NCI-H128 (cell line): ENCODE data around the gene IL12B.
"Not testable (repeated sequence)": the region's sequence is repeated elsewhere in the genome, so short reads cannot be mapped to it uniquely, and the experiment has no call there.

Experiments used
- DNase-seq: peaks from one replicate; lab custom pipeline; 2025; ENCODE audit not compliant: unreplicated experiment; lab: John Stamatoyannopoulos, UW

Gene IL12B

DNA sequence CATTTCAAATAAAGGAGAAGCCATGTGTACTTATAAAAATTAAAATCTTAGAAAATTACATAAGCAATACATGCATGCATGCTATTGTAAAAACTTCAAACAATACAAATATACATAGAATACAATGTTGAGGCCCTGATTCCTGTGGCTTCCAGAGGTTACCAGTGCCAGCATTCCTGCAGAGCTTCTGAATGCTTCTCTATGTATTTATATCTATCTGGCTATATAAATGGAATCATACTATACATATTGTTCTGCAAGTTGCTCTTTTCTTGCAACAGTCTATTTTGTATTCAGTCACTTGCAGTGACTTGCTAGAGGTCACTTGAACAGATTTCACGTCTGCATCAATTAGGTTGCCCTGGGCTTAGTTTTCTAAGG is 3.2 kb upstream of the IL12B start:
- no peak for DNase-seq

- DNase-seq: no peak
Observed at GRCh38 chr5:159332800-159333544, 2.7 kb upstream of the IL12B start.

GRCh38 chr5:159331093-159331973 is 1.0 kb upstream of the IL12B start:
- DNase-seq: no peak

GRCh38 chr5:159324986-159325385 is 5.3 kb downstream of the IL12B start:
- DNase-seq: no peak

- no peak for DNase-seq
Observed at GRCh38 chr5:159324102-159324755, 6.1 kb downstream of the IL12B start.

- DNase-seq: no peak
Observed at GRCh38 chr5:159322180-159322579, 8.1 kb downstream of the IL12B start.

DNA sequence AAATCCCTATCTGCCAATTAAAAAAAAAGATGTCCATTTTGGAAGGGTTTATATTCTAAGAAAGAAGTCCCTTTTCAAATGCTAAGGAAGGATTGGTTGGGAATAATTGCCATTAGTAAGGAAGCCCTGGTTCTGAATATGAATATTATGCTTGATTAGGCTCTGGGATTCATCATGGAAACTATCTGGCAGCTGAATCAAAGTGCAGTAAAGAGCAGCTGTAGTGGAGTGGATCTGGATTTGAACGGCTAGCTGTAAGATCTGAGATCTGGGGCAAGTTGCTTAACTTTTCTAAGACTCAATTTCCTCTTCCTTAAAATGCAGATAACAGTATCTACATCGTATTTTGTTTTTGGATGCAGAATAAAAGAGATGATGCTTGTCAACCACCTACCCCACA is 10.5 kb downstream of the IL12B start:
- DNase-seq: no peak

- DNase-seq: no peak
Observed at GRCh38 chr5:159319363-159319762, 10.9 kb downstream of the IL12B start.

GRCh38 chr5:159318448-159318847 is 11.8 kb downstream of the IL12B start:
- no peak for DNase-seq

DNA sequence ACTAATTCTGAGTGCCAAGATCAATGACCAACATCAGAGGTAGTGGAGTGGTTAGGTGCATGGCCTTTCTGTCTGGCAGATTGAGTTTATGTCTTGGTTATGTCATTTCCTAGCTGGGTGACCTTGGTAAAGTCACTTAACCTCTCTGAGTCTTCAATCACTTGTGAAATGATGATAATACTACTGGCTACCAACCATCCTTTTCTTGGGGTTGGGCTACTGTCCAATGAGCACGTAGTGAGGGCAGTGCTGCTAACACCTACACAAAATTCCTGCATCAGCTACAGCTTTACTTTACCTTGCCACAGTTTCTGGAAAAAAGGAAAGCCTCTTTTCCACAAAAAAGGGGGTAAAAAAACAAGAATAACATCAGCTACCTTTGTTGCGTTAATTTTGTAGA is 12.4 kb downstream of the IL12B start:
- DNase-seq: no peak

DNA sequence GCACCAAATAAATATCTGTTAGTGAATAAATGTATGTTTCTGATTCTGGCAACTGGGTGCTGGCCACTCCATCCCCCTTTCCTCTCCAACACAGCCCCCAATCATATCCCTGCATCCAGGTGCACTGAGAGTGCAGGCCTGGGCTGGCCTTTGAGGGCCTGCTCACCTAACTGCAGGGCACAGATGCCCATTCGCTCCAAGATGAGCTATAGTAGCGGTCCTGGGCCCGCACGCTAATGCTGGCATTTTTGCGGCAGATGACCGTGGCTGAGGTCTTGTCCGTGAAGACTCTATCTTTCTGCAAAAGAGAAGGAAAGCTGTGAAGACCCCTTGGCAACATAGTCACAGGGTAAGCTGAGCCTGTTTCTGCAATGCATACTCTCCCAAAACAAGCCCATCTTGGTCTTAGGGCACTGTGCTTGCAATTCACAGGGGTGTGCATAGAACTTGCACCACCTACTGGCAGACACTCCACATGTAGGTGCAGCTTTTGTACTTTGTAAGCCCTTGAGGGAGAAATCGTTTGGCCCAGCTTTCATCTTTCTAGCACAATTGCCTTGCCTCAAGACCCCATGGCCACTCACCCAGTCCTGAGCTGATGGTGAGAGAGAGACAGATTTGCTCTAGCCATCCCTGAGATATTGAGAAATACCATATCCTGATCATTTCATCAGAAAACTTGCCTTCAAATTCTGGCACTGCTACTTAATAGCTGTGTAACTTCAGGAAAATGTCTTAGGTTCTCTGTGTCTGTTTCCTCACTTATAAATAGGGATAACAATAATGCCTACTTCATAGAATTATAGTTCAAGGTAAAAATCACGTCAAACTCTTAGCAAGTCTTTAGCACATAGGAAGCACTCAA is 13.5 kb downstream of the IL12B start:
- DNase-seq: no peak

DNA sequence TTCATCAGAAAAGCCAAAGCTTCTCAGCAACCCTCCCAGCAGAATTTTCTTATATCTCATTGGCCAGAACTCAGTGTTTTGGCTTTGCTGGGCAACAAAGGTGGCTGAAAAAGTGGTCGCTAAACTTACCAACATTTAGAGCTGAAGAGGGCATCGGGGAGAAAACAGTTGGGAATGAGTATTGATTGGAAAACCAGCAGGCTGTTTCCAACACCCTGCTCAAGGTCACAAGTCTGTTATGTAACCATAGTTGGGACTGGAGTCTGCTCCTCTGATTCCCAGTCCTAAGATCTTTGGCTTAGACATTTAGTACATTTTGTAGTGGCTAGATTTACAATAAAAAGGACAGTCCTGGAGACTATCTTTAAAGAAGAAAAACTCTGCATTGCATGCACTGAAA is 17.1 kb downstream of the IL12B start:
- DNase-seq: no peak

GRCh38 chr5:159311063-159311462 is 19.2 kb downstream of the IL12B start:
- no peak for DNase-seq

GRCh38 chr5:159310511-159310910 is 19.8 kb downstream of the IL12B start:
- DNase-seq: no peak

DNA sequence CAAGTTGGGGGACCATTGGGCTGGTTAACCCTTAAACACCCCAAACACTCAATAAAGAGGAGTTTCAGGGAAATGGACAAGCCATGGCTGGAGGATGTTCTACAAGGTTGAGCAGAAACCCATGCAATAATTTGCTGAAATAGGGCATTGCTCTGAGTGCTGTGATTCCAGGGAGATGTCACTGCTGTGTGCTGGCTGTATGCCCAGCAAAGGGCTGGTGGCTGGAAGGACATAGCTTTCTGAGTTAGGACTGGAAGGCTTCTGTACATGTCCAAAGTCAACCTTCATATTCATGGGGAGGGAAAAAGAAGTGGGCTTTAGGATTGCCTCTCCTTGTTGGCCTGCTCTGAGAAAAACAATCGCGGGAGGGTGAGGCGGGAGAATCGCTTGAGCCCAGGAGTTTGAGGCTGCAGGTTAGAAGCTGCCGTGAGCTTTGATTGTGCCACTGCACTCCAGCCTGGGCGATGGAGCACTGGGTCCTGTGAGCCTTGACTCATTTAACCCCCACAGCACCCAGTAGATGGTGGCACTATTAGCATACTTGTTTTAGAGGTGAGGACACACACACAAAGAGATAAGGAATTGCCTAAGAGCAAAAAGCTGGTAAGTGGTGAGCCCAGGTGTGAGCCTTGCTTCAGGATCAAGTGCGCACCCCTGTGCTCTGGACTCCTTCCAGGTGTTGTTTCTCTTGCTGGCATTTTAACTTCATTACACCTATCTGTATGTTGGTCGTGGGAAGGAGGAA is 20.4 kb downstream of the IL12B start:
- no peak for DNase-seq

DNA sequence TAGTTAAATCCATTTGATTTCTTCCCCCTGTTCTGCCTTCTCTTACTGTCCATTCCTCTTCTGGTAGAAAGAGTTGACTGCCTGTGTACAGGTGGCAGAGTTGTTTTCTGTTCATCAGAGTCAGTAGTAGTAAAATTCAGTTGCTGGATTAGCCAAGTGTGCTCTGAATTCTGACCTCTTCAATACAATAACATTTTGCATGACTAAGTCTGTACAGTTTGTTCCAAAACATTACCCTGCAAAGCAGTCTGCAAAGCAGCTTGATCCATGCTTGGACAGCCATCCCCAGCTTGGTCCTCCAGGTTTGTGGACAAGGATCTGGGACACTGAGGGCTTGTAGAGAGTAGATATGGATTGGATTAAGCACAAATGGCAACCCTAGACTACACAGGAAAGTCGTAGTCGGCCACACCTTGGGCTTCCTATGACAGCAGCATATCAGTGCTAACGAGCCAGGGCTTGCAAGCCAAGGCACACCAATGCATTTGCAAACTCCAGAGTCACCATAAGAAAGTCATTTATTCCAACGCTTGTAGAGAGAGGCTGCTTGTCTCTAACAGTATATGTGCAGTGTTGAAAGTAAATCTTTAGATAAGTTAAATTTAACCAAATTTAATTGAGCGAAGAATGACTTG is 25.2 kb downstream of the IL12B start:
- no peak for DNase-seq

DNA sequence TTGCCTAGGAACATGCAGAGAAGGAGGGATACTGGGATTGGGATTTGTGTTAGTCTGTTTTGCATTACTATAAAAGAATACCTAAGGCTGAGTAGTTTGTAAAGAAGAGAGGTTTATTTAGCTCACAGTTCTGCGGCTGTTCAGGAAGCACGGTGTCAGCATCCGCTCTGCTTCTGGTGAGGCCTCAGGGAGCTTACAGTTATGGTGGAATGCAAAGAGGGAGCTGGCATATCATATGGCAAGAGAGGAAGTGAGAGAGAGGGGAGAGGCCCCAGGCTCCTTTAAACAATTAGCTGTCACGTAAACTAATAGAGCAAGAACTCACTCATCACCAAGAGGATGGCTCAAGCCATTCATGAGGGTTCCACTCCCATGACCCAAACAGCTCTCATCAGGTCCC is 27.0 kb downstream of the IL12B start:
- no peak for DNase-seq

GRCh38 chr5:159301929-159302860 is 28.1 kb downstream of the IL12B start:
- not testable (repeated sequence) for DNase-seq

DNA sequence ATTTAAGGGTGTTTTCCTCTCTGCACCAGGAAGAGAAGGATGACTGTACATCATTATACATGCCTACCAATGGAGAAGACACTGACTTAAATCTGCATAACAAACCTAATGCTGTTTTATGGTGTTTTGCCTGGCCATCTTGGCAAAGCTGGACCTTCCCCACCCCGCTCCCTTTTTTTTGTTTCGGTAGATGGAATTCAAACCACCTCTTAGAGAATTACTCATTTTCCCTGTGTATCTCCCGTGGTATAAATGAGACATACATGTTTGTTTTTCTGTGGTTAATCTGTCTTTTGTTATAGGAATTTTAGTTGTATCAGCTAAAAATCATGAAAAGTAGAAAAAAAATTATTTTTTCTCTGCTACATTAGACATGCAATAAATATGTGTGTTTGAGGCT is 28.8 kb downstream of the IL12B start:
- DNase-seq: no peak
